ENCODE measurements around the gene OR2S2. TPM values are rescaled to one million over a fixed set of nuclear protein-coding genes. Genes with fewer than 3 reads are reported as not detected.

Gene OR2S2
- total RNA-seq, 1 donor from 2014 or later = not detected

- Mint-ChIP-seq H3K9me3 (ENCODE audit: unreplicated experiment) (no peaks in the 10 kb centered on the region), H3K36me3 (ENCODE audit: unreplicated experiment) (peaks cover 4% of the 10 kb centered on the region), H3K27ac (ENCODE audit: unreplicated experiment) (no peak overlapping the region), H3K4me3 (ENCODE audit: unreplicated experiment) (no peak overlapping the region), H3K27me3 (ENCODE audit: unreplicated experiment) (peaks cover 1% of the 10 kb centered on the region), H3K4me1 (ENCODE audit: low read depth, unreplicated experiment) (no peaks in the 10 kb centered on the region)
- DNase-seq = no peak
- no peak for TF ChIP-seq CTCF (IDR thresholded peaks at IDR 0.05; ENCODE audit: partially characterized antibody, unreplicated experiment)
Measured at GRCh38 chr9:35933550-35934067, 24.3 kb downstream of the OR2S2 start.

GRCh38 chr9:35932735-35933134, 25.2 kb downstream of the OR2S2 start:
- peaks cover 4% of the 10 kb centered on the region for H3K36me3 Mint-ChIP-seq (ENCODE audit: unreplicated experiment)
- H3K4me1 Mint-ChIP-seq (ENCODE audit: low read depth, unreplicated experiment) = no peaks in the 10 kb centered on the region
- no peak overlapping the region for H3K27ac Mint-ChIP-seq (ENCODE audit: unreplicated experiment)
- DNase-seq = no peak
- H3K27me3 Mint-ChIP-seq (ENCODE audit: unreplicated experiment) = peaks cover 1% of the 10 kb centered on the region
- H3K4me3 Mint-ChIP-seq (ENCODE audit: unreplicated experiment) = no peak overlapping the region
- TF ChIP-seq CTCF (IDR thresholded peaks at IDR 0.05; ENCODE audit: partially characterized antibody, unreplicated experiment) = no peak
- H3K9me3 Mint-ChIP-seq (ENCODE audit: unreplicated experiment) = no peaks in the 10 kb centered on the region

- no peaks in the 10 kb centered on the region for H3K9me3 Mint-ChIP-seq (ENCODE audit: unreplicated experiment)
- H3K27ac Mint-ChIP-seq (ENCODE audit: unreplicated experiment) = no peak overlapping the region
Measured at GRCh38 chr9:35930989-35931388, 27.0 kb downstream of the OR2S2 start.

GRCh38 chr9:35930521-35930920, 27.4 kb downstream of the OR2S2 start:
- no peak overlapping the region for H3K27ac Mint-ChIP-seq (ENCODE audit: unreplicated experiment)
- no peaks in the 10 kb centered on the region for H3K9me3 Mint-ChIP-seq (ENCODE audit: unreplicated experiment)
- H3K4me3 Mint-ChIP-seq (ENCODE audit: unreplicated experiment) = no peak overlapping the region
- TF ChIP-seq CTCF (IDR thresholded peaks at IDR 0.05; ENCODE audit: partially characterized antibody, unreplicated experiment) = no peak
- peaks cover 1% of the 10 kb centered on the region for H3K27me3 Mint-ChIP-seq (ENCODE audit: unreplicated experiment)
- no peaks in the 10 kb centered on the region for H3K4me1 Mint-ChIP-seq (ENCODE audit: low read depth, unreplicated experiment)
- H3K36me3 Mint-ChIP-seq (ENCODE audit: unreplicated experiment) = no peaks in the 10 kb centered on the region
- no peak for DNase-seq

More at GRCh38 chr9:35930989-35931388, 27.0 kb downstream of the OR2S2 start:
- H3K36me3 Mint-ChIP-seq (ENCODE audit: unreplicated experiment) = no peaks in the 10 kb centered on the region
- no peak for DNase-seq
- H3K4me3 Mint-ChIP-seq (ENCODE audit: unreplicated experiment) = no peak overlapping the region
- H3K27me3 Mint-ChIP-seq (ENCODE audit: unreplicated experiment) = peaks cover 1% of the 10 kb centered on the region
- no peaks in the 10 kb centered on the region for H3K4me1 Mint-ChIP-seq (ENCODE audit: low read depth, unreplicated experiment)
- no peak for TF ChIP-seq CTCF (IDR thresholded peaks at IDR 0.05; ENCODE audit: partially characterized antibody, unreplicated experiment)

- Mint-ChIP-seq H3K9me3 (ENCODE audit: unreplicated experiment) (no peaks in the 10 kb centered on the region), H3K4me3 (ENCODE audit: unreplicated experiment) (no peak overlapping the region), H3K27ac (ENCODE audit: unreplicated experiment) (no peak overlapping the region), H3K36me3 (ENCODE audit: unreplicated experiment) (no peaks in the 10 kb centered on the region), H3K4me1 (ENCODE audit: low read depth, unreplicated experiment) (no peaks in the 10 kb centered on the region), H3K27me3 (ENCODE audit: unreplicated experiment) (peaks cover 1% of the 10 kb centered on the region)
- no peak for DNase-seq
- TF ChIP-seq CTCF (IDR thresholded peaks at IDR 0.05; ENCODE audit: partially characterized antibody, unreplicated experiment) = no peak
Measured at GRCh38 chr9:35929453-35929718, 28.6 kb downstream of the OR2S2 start.
